Endodermal cell (in vitro differentiated cells): ENCODE data around the gene TBCD. TPM values are rescaled to one million over a fixed set of nuclear protein-coding genes. Genes with fewer than 3 reads are reported as not detected.

Source experiments
- DNase-seq: peaks from one replicate; pipeline ENCODE4 v3.0.0-alpha.2; 2017
- H3K27ac ChIP-seq: 2 replicates; pipeline ENCODE4 v1.5.1; 2013; ENCODE audit warnings: mild to moderate bottlenecking, low read depth, low read length, moderate library complexity
- H3K27me3 ChIP-seq: 2 replicates; pipeline ENCODE4 v1.6.1; 2013; ENCODE audit warnings: mild to moderate bottlenecking, low read length, moderate library complexity; ENCODE audit not compliant: insufficient read depth, control insufficient read depth, poor library complexity, severe bottlenecking
- H3K36me3 ChIP-seq: 2 replicates; pipeline ENCODE4 v1.7.0; 2013; ENCODE audit warnings: mild to moderate bottlenecking, low read length, moderate library complexity; ENCODE audit not compliant: control insufficient read depth, insufficient read depth
- H3K4me1 ChIP-seq: one replicate; pipeline ENCODE4 v1.7.0; 2013; ENCODE audit warnings: low read length; ENCODE audit not compliant: control insufficient read depth, insufficient read depth
- H3K4me3 ChIP-seq: 2 replicates; pipeline ENCODE4 v1.5.1; 2013; ENCODE audit warnings: mild to moderate bottlenecking, low read length, moderate library complexity
- H3K9ac ChIP-seq: 2 replicates; pipeline ENCODE4 v1.6.1; 2013; ENCODE audit warnings: mild to moderate bottlenecking, low read length, moderate library complexity; ENCODE audit not compliant: poor library complexity, severe bottlenecking; ENCODE audit errors: extremely low read depth
- H3K9me3 ChIP-seq: 2 replicates; pipeline ENCODE4 v1.6.1; 2013; ENCODE audit warnings: mild to moderate bottlenecking, low read length, moderate library complexity; ENCODE audit not compliant: control insufficient read depth
- H3K27ac Mint-ChIP-seq: 2 replicates; pipeline ENCODE4 v1.8.0; 2020; ENCODE audit warnings: mixed read lengths
- H3K27me3 Mint-ChIP-seq: 2 replicates; pipeline ENCODE4 v1.8.0; 2021; ENCODE audit warnings: mild to moderate bottlenecking, mixed read lengths; ENCODE audit not compliant: insufficient read depth
- H3K36me3 Mint-ChIP-seq: 2 replicates; pipeline ENCODE4 v1.8.0; 2020; ENCODE audit warnings: low read depth, mixed read lengths
- H3K4me1 Mint-ChIP-seq: 2 replicates; pipeline ENCODE4 v1.8.0; 2020; ENCODE audit warnings: mixed read lengths
- H3K4me3 Mint-ChIP-seq: 2 replicates; pipeline ENCODE4 v1.8.0; 2020; ENCODE audit warnings: mild to moderate bottlenecking, moderate library complexity, mixed read lengths
- H3K9me3 Mint-ChIP-seq: 2 replicates; pipeline ENCODE4 v1.8.0; 2020; ENCODE audit warnings: mild to moderate bottlenecking, mixed read lengths
- WGBS, 2 experiments: methylation state at CpG; one replicate each; pipeline versions ENCODE4 v1.1.5 to v1.1.7; 2013; ENCODE audit warnings: missing lambda C conversion rate in 2 of 2, mixed read lengths in 1 of 2; ENCODE audit not compliant: insufficient coverage in 1 of 2, insufficient read length in 1 of 2; 5-methylcytosine and 5-hydroxymethylcytosine counted together
- total RNA-seq, 2 donors: library from RNA; stranded (reverse); fragmentation: NEBNext Ultra II Directional in 1 of 2; extraction: Animal tissue kit (Norgen Biotek cat#: 25700) in 1 of 2; gene quantifications; 2 replicates in 1 of 2; 3 replicates in 1 of 2; pipeline ENCODE4 v1.2.1, GENCODE V29; 2021
- TF ChIP-seq, protein P1 (sequence below): fragments of 200-600 bp; sonication (generic); conservative IDR thresholded peaks from 2 replicates; pipeline ENCODE4 v1.5.0; 2021; ENCODE audit warnings: antibody characterized with exemption, mild to moderate bottlenecking

Gene TBCD
- total RNA-seq, 2 donors from 2014 or later = 107 TPM

DNA sequence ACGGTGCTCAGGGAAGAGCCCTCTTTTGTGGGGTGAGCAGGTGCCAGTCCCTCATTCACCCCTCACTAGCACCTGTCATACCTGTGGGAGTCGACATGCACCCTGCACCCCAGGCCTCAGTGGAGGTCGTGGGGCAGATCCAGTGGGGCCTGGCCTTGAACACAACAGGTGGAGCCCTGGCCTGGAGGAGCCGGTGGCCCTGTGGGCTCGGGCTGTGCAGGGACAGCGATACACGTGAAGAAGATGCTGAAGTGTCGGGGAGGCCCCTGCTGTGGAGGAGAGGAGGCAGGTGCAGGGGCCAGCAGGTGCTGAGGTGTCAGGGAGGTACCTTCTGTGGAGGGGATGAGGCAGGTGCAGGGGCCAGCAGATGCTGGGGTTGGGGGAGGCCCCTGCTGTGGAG, 56.1 kb downstream of the TBCD start:
- Mint-ChIP-seq H3K27me3 (no peaks in the 10 kb centered on the region), H3K27ac (no peak overlapping the region), H3K4me3 (no peak overlapping the region), H3K4me1 (no peaks in the 10 kb centered on the region), H3K9me3 (peaks cover 1% of the 10 kb centered on the region), H3K36me3 (peaks cover 25% of the 10 kb centered on the region)
- H3K9me3 ChIP-seq = no peaks in the 10 kb centered on the region
- peaks cover 17% of the 10 kb centered on the region for H3K36me3 ChIP-seq
- H3K27me3 ChIP-seq = no peaks in the 10 kb centered on the region
- H3K9ac ChIP-seq = no peak overlapping the region
- 90 to 96% methylated on average over 6 to 8 of the region's 8 CpGs for WGBS, 2 experiments
- no peak overlapping the region for H3K4me3 ChIP-seq
- H3K27ac ChIP-seq = no peak overlapping the region
- no peak for DNase-seq
- TF ChIP-seq, protein P1, sequence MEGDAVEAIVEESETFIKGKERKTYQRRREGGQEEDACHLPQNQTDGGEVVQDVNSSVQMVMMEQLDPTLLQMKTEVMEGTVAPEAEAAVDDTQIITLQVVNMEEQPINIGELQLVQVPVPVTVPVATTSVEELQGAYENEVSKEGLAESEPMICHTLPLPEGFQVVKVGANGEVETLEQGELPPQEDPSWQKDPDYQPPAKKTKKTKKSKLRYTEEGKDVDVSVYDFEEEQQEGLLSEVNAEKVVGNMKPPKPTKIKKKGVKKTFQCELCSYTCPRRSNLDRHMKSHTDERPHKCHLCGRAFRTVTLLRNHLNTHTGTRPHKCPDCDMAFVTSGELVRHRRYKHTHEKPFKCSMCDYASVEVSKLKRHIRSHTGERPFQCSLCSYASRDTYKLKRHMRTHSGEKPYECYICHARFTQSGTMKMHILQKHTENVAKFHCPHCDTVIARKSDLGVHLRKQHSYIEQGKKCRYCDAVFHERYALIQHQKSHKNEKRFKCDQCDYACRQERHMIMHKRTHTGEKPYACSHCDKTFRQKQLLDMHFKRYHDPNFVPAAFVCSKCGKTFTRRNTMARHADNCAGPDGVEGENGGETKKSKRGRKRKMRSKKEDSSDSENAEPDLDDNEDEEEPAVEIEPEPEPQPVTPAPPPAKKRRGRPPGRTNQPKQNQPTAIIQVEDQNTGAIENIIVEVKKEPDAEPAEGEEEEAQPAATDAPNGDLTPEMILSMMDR = no peak
- H3K4me1 ChIP-seq = no peaks in the 10 kb centered on the region

DNA sequence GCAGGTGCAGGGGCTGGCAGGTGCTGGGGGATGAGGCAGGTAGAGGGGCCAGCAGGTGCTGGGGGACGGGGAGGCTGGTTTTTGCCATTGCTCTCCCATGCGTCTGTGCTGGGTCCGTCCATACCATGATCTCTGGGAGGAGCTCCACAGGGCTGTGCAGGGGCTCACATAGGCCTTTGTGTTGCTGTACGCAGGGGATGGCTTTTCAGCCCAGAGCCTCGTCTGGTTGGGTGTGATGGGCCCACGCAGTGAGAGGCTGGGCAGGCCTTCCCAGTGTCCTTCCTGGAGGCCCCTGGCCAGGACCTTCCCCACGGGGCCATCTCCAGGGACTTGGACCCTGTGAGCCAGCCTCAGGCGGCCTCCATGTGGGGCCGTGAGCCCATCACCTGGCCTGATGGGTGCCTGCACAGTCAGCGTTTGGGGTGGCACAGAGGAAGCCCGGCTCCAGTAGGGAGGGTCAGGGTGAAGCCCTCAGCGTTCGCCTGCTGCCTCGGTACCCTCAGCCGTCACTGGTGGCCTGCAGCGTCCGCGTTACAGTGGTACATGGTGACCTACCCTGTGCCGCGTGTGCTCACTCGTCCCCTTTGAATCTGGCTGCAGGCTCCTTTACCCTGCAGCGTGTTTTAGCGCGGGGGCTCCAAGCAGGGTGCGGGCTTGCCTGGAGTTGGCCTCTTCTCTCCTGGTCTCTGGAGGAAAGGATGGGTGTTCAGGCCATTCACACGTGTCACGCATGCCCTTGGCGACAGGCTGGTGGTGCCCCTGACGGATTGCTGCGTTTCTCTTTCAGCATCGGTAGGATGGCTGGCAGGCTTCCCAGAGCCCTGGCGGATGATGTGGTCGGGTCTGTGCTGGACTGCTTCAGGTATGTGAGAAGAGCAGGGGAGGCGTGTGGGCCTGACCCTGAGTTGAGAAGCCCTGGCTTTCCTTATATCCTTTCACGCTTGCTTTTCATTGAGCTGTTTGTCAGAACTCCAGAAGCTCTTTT, 57.3 kb downstream of the TBCD start:
- H3K27me3 Mint-ChIP-seq = no peaks in the 10 kb centered on the region
- WGBS, 2 experiments = 93 to 96% methylated on average over 24 to 35 of the region's 35 CpGs
- H3K4me3 ChIP-seq = no peak overlapping the region
- peak overlapping the region; percentile 39 for H3K27ac Mint-ChIP-seq
- H3K9me3 ChIP-seq = no peaks in the 10 kb centered on the region
- no peaks in the 10 kb centered on the region for H3K9me3 Mint-ChIP-seq
- peaks cover 17% of the 10 kb centered on the region for H3K36me3 ChIP-seq
- H3K36me3 Mint-ChIP-seq = peaks cover 34% of the 10 kb centered on the region
- no peaks in the 10 kb centered on the region for H3K27me3 ChIP-seq
- H3K4me1 ChIP-seq = no peaks in the 10 kb centered on the region
- no peaks in the 10 kb centered on the region for H3K4me1 Mint-ChIP-seq
- H3K4me3 Mint-ChIP-seq = no peak overlapping the region
- DNase-seq = no peak
- no peak overlapping the region for H3K9ac ChIP-seq
- TF ChIP-seq, protein P1 = no peak
- no peak overlapping the region for H3K27ac ChIP-seq

DNA sequence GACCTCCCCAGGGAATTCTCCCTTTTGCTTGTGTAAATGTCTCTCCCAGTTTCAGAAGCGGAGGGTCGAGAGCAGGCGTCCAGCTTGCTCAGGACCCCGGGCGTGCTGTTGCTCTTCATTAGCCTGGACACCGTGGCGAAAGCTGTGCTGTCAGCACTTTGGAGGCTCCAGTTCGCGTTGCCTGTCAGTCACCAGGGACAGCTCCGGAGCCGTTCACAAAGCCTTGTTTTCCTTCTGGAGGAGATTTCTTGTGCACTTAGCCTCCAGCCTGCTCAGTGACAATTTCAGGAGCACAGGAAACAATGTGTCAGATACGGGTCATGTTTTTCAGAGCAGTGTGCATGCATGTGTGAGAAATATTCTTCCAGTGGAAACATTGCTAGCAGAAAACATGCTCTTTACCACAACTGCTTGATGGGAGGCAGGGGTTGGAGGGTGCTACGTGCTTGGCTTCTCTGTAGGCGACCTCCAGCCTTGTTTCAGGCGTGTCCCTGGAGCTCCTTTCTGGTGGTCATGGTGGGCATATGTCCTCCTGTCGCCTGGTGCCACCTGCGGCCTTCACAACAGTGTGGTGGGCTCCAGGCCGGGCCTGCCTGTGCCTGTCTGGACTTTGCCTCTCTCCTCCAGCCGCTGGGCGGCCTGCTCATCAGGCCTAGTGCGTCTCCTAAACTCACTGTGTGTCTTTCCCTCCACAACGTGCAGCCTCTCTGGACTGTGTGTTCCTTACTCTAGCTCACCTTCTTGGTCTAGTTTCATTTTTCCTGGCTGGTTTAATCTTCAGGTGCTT, 59.0 kb downstream of the TBCD start:
- Histone ChIP-seq H3K9me3 (no peaks in the 10 kb centered on the region), H3K9ac (no peak overlapping the region), H3K36me3 (peaks cover 23% of the 10 kb centered on the region), H3K4me3 (no peak overlapping the region), H3K4me1 (no peaks in the 10 kb centered on the region), H3K27ac (no peak overlapping the region), H3K27me3 (no peaks in the 10 kb centered on the region)
- Mint-ChIP-seq H3K9me3 (no peaks in the 10 kb centered on the region), H3K27ac (peak overlapping the region; percentile 35), H3K36me3 (peaks cover 47% of the 10 kb centered on the region), H3K27me3 (no peaks in the 10 kb centered on the region), H3K4me1 (no peaks in the 10 kb centered on the region), H3K4me3 (no peak overlapping the region)
- DNase-seq = no peak
- WGBS, 2 experiments = 92 to 97% methylated on average over 22 of the region's 22 CpGs
- TF ChIP-seq, protein P1 = no peak
